Fibroblast of lung (primary cell): ENCODE data around the gene KCNG2. TPM values are rescaled to one million over a fixed set of nuclear protein-coding genes. Genes with fewer than 3 reads are reported as not detected.

ENCODE experiments used
- DNase-seq, 2 donors: peaks; one replicate each; pipeline versions ENCODE4 v3.0.0 to v3.0.0-alpha.2; 2010; ENCODE audit warnings: low read depth in 2 of 2
- H2AFZ ChIP-seq: 2 replicates; pipeline ENCODE4 v1.5.1; 2012; ENCODE audit warnings: low read length, control low read depth, inconsistent platforms
- H3K27ac ChIP-seq: 2 replicates; pipeline ENCODE4 v1.5.1; 2011; ENCODE audit warnings: low read length, control low read depth; ENCODE audit not compliant: insufficient read depth
- H3K27me3 ChIP-seq: 2 replicates; pipeline ENCODE4 v1.5.1; 2011; ENCODE audit warnings: mild to moderate bottlenecking, low read length; ENCODE audit not compliant: control insufficient read depth, insufficient read depth
- H3K36me3 ChIP-seq: 2 replicates; pipeline ENCODE4 v1.5.1; 2011; ENCODE audit warnings: low read length; ENCODE audit not compliant: control insufficient read depth, insufficient read depth
- H3K4me1 ChIP-seq: 2 replicates; pipeline ENCODE4 v1.5.1; 2011; ENCODE audit warnings: low read length; ENCODE audit not compliant: control insufficient read depth, insufficient read depth; ENCODE audit errors: extremely low read depth
- H3K4me2 ChIP-seq: 2 replicates; pipeline ENCODE4 v1.5.1; 2011; ENCODE audit warnings: low read length, control low read depth; ENCODE audit not compliant: insufficient read depth; ENCODE audit errors: extremely low read depth
- H3K4me3 ChIP-seq, 4 experiments: fragments of 200-600 bp in 1 of 4; sonication (generic) in 1 of 4; replicated peaks in 1 of 4; 2 replicates each; pipeline ENCODE4 v1.5.1; 2011 to 2016; ENCODE audit warnings: low read length in 4 of 4, low read depth in 3 of 4, mild to moderate bottlenecking in 3 of 4, control low read depth in 2 of 4, inconsistent platforms in 1 of 4, mixed read lengths in 1 of 4; ENCODE audit not compliant: insufficient read depth in 1 of 4; ENCODE audit errors: control extremely low read depth in 1 of 4
- H3K79me2 ChIP-seq: 2 replicates; pipeline ENCODE4 v1.5.1; 2012; ENCODE audit warnings: mild to moderate bottlenecking, low read length, inconsistent platforms; ENCODE audit not compliant: control insufficient read depth, insufficient read depth
- H3K9ac ChIP-seq: 2 replicates; pipeline ENCODE4 v1.5.1; 2011; ENCODE audit warnings: mild to moderate bottlenecking, low read length, control low read depth; ENCODE audit not compliant: insufficient read depth
- H3K9me3 ChIP-seq: 2 replicates; pipeline ENCODE4 v1.5.1; 2012; ENCODE audit warnings: low read depth, low read length; ENCODE audit not compliant: control insufficient read depth, insufficient read depth
- H4K20me1 ChIP-seq: 2 replicates; pipeline ENCODE4 v1.5.1; 2011; ENCODE audit warnings: low read length; ENCODE audit not compliant: control insufficient read depth, insufficient read depth; ENCODE audit errors: extremely low read depth
- EZH2 ChIP-seq: IDR thresholded peaks from 2 replicates; pipeline ENCODE4 v1.5.1; 2012; ENCODE audit warnings: low read length, control low read depth, mild to moderate bottlenecking; ENCODE audit errors: missing control alignments
- polyA plus RNA-seq, 2 donors: library from polyadenylated mRNA; depleted of rRNA in 1 of 2; stranded (reverse) in 1 of 2; unstranded in 1 of 2; fragments of >200 nt; gene quantifications; 2 replicates each; pipeline ENCODE4 v1.2.1, GENCODE V29; 2011 to 2012; ENCODE audit warnings: missing spikeins in 1 of 2
- total RNA-seq: library from RNA; depleted of rRNA; stranded (reverse); fragments of >200 nt; gene quantifications from 2 replicates; pipeline ENCODE4 v1.2.1, GENCODE V29; 2014
- TF ChIP-seq, protein P1 (sequence below), 2 donors: IDR thresholded peaks in 1 of 2; conservative IDR thresholded peaks in 1 of 2; 1 replicate in 1 of 2; 2 replicates in 1 of 2; pipeline ENCODE4 v1.5.1; 2011 to 2012; ENCODE audit warnings: low read length in 2 of 2, control low read depth in 1 of 2, inconsistent platforms in 1 of 2, low read depth in 1 of 2, mild to moderate bottlenecking in 1 of 2

Gene KCNG2
- total and polyA plus RNA-seq, 2 donors (not counting 1 experiment from before 2014, with no cell fraction given): 0.42 to 10.1 TPM

DNA sequence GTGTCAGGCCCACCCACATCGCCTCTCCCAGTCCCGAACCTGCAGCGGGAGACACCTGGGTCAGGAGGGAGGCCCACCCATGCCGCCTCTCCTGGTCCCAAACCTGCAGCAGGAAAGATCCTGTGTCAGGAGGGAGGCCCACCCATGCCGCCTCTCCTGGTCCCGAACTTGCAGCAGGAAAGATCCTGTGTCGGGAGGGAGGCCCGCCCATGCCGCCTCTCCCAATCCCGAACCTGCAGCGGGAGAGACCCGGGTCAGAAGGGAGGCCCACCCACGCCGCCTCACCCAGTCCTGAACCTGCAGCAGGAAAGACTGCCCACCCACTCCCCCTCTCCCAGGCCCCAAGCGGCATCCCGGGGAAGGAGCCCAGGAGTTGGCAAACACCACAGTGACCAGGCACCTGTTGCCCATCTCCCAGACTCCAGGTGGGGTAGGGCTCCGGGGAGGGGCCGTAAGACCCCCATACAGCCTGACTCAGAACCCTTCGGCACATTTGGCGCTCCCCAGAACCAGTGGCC lies 145.9 kb downstream of the KCNG2 start:
- TF ChIP-seq, protein P1, sequence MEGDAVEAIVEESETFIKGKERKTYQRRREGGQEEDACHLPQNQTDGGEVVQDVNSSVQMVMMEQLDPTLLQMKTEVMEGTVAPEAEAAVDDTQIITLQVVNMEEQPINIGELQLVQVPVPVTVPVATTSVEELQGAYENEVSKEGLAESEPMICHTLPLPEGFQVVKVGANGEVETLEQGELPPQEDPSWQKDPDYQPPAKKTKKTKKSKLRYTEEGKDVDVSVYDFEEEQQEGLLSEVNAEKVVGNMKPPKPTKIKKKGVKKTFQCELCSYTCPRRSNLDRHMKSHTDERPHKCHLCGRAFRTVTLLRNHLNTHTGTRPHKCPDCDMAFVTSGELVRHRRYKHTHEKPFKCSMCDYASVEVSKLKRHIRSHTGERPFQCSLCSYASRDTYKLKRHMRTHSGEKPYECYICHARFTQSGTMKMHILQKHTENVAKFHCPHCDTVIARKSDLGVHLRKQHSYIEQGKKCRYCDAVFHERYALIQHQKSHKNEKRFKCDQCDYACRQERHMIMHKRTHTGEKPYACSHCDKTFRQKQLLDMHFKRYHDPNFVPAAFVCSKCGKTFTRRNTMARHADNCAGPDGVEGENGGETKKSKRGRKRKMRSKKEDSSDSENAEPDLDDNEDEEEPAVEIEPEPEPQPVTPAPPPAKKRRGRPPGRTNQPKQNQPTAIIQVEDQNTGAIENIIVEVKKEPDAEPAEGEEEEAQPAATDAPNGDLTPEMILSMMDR (conservative IDR thresholded peaks at IDR 0.05 in 1 of 2, IDR thresholded peaks at IDR 0.05 in 1 of 2; ENCODE audit: low read depth in 1 of 2, low read length in 2 of 2): no peak
- no peak for TF ChIP-seq EZH2
- Histone ChIP-seq H3K36me3 (peaks cover 2% of the 10 kb centered on the region), H3K4me2 (no peak overlapping the region), H3K27me3 (no peaks in the 10 kb centered on the region), H3K27ac (no peak overlapping the region), H3K9me3 (no peaks in the 10 kb centered on the region), H3K9ac (no peak overlapping the region), H3K4me3 (no peak overlapping the region), H2AFZ (no peak overlapping the region), H3K79me2 (peaks cover 33% of the 10 kb centered on the region), H4K20me1 (no peaks in the 10 kb centered on the region), H3K4me1 (no peaks in the 10 kb centered on the region)
- no peak for DNase-seq

DNA sequence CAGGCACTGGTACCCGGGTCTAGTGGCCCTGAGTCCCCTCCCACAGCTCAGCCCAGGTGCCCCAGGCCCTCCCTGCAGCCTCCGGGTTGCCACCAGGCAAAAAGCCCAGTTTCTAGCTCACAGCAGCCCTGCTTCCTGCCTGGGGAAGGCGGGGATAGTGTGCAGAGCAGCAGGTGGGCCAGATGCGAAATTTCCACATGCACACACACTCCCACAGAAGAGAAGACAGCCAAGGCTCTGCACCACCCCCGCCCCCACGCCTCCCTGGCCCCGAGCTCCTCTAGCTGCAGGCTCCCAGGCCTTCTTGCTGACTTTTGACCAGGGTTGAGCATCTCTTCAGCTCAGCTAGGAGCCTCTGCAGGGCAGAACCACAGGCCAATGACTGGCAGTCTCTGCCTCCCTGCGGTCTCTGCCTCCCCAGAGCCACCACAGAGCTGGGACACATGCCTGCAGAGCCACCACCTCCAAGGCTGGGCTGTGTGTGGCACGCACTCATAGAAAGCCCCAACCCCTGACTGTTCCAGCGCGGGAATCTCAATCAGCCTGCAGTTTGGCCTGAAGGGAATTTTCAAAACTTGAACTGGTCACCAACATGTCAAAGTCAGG lies 146.5 kb downstream of the KCNG2 start:
- no peak overlapping the region for H3K27ac ChIP-seq
- H3K9ac ChIP-seq: no peak overlapping the region
- DNase-seq: no peak
- H3K4me3 ChIP-seq: no peak overlapping the region
- no peak overlapping the region for H2AFZ ChIP-seq
- no peaks in the 10 kb centered on the region for H3K27me3 ChIP-seq
- H4K20me1 ChIP-seq: no peaks in the 10 kb centered on the region
- TF ChIP-seq, protein P1 (conservative IDR thresholded peaks at IDR 0.05 in 1 of 2, IDR thresholded peaks at IDR 0.05 in 1 of 2; ENCODE audit: low read depth in 1 of 2, low read length in 2 of 2): no peak
- TF ChIP-seq EZH2: no peak
- H3K79me2 ChIP-seq: peaks cover 37% of the 10 kb centered on the region
- H3K4me1 ChIP-seq: no peaks in the 10 kb centered on the region
- H3K36me3 ChIP-seq: peaks cover 6% of the 10 kb centered on the region
- no peaks in the 10 kb centered on the region for H3K9me3 ChIP-seq
- no peak overlapping the region for H3K4me2 ChIP-seq

DNA sequence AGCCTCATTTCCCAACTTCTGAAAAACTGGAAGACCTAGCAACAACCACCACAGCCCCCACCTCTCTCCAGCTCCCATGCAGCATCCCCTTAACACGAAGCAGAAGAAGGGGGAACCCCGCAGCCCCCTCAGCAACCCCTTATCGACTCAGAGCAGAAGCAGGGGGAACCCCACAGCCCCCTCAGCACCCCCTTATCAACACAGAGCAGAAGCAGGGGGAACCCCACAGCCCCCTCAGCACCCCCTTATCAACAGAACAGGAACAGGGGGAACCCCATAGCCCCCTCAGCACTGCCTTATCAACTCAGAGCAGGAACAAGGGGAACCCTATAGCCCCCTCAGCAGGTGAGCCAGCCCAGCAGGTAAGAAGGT lies 147.0 kb downstream of the KCNG2 start:
- H3K27ac ChIP-seq: no peak overlapping the region
- peaks cover 3% of the 10 kb centered on the region for H3K4me1 ChIP-seq
- DNase-seq: no peak
- H3K27me3 ChIP-seq: no peaks in the 10 kb centered on the region
- peaks cover 6% of the 10 kb centered on the region for H3K36me3 ChIP-seq
- peaks cover 40% of the 10 kb centered on the region for H3K79me2 ChIP-seq
- no peak overlapping the region for H3K4me2 ChIP-seq
- no peaks in the 10 kb centered on the region for H4K20me1 ChIP-seq
- no peak overlapping the region for H3K4me3 ChIP-seq
- H3K9me3 ChIP-seq: no peaks in the 10 kb centered on the region
- TF ChIP-seq, protein P1 (conservative IDR thresholded peaks at IDR 0.05 in 1 of 2, IDR thresholded peaks at IDR 0.05 in 1 of 2; ENCODE audit: low read depth in 1 of 2, low read length in 2 of 2): no peak
- TF ChIP-seq EZH2: no peak
- H3K9ac ChIP-seq: no peak overlapping the region
- H2AFZ ChIP-seq: no peak overlapping the region
